Right kidney (tissue), 9 donors: ENCODE results near the gene CCDC40.
"Not testable (repeated sequence)": the region's sequence is repeated elsewhere in the genome, so short reads cannot be mapped to it uniquely, and the experiment has no call there.

ENCODE experiments used
- DNase-seq: peaks from one replicate; pipeline ENCODE4 v3.0.0-alpha.2; 2016
- long read RNA-seq, 8 donors: transcript quantifications; one replicate each; lab custom pipeline, GENCODE V29; 2026

Gene CCDC40
- long read RNA-seq, donor 1, partial matches to known transcripts: 0 of 1 reads
- long read RNA-seq, donor 1, other reads (novel, unspliced or antisense): 0 of 1 reads
- long read RNA-seq, donor 2, partial matches to known transcripts: 0 of 1 reads
- long read RNA-seq, donor 2, other reads (novel, unspliced or antisense): 0 of 1 reads
- long read RNA-seq, donor 3, partial matches to known transcripts: 0 of 3 reads
- long read RNA-seq, donor 3, other reads (novel, unspliced or antisense): 0 of 3 reads
- long read RNA-seq, donor 4, partial matches to known transcripts: 170 of 172 reads
- long read RNA-seq, donor 4, other reads (novel, unspliced or antisense): 0 of 172 reads
- long read RNA-seq, donor 5, partial matches to known transcripts: 96 of 191 reads
- long read RNA-seq, donor 5, other reads (novel, unspliced or antisense): 95 of 191 reads
- long read RNA-seq, donor 6, partial matches to known transcripts: 0 of 5 reads
- long read RNA-seq, donor 6, other reads (novel, unspliced or antisense): 0 of 5 reads
- long read RNA-seq, donor 7: 0 reads
- long read RNA-seq, donor 8, partial matches to known transcripts: 0 of 1 reads
- long read RNA-seq, donor 8, other reads (novel, unspliced or antisense): 0 of 1 reads

- DNase-seq: peak; percentile 97
These were observed at the start of gene CCDC40 for GRCh38 chr17:80035937-80036714. Gene CCDC40, plus strand, starts transcription at chr17:80036642. Its CDS starts 21 bp downstream, at chr17:80036663.

GRCh38 chr17:79987187-79987934 lies 49.1 kb upstream of the CCDC40 start:
- DNase-seq: no peak

GRCh38 chr17:79987935-79988184 lies 48.6 kb upstream of the CCDC40 start:
- no peak for DNase-seq

- no peak for DNase-seq
These were observed 48.1 kb upstream of the CCDC40 start for GRCh38 chr17:79988185-79988971.

- DNase-seq: no peak
These were observed 47.2 kb upstream of the CCDC40 start for GRCh38 chr17:79989106-79989835.

GRCh38 chr17:79990051-79990592 lies 46.3 kb upstream of the CCDC40 start:
- no peak for DNase-seq

GRCh38 chr17:79990704-79991103 lies 45.7 kb upstream of the CCDC40 start:
- DNase-seq: no peak

- no peak for DNase-seq
These were observed 45.1 kb upstream of the CCDC40 start for GRCh38 chr17:79991140-79991923.

GRCh38 chr17:79991924-79992648 lies 44.4 kb upstream of the CCDC40 start:
- DNase-seq: peak; percentile 64

- DNase-seq: no peak
These were observed 43.6 kb upstream of the CCDC40 start for GRCh38 chr17:79992649-79993389.

- peak; percentile 64 for DNase-seq
These were observed 42.8 kb upstream of the CCDC40 start for GRCh38 chr17:79993390-79994227.

- DNase-seq: not testable (repeated sequence)
These were observed 42.2 kb upstream of the CCDC40 start for GRCh38 chr17:79994228-79994569.

GRCh38 chr17:79994602-79995001 lies 41.8 kb upstream of the CCDC40 start:
- no peak for DNase-seq

- no peak for DNase-seq
These were observed 40.7 kb upstream of the CCDC40 start for GRCh38 chr17:79995696-79996095.

GRCh38 chr17:79996291-79996690 lies 40.2 kb upstream of the CCDC40 start:
- DNase-seq: no peak

GRCh38 chr17:79997011-79997660 lies 39.3 kb upstream of the CCDC40 start:
- DNase-seq: no peak

- DNase-seq: no peak
These were observed 36.3 kb upstream of the CCDC40 start for GRCh38 chr17:80000136-80000535.
